Measurements from ENCODE around the gene HS1BP3. TPM values are rescaled to one million over a fixed set of nuclear protein-coding genes. Genes with fewer than 3 reads are reported as not detected.

Gene HS1BP3
- total RNA-seq, 3 donors from 2014 or later: 19.0 to 31.8 (median 25.9) TPM

DNA sequence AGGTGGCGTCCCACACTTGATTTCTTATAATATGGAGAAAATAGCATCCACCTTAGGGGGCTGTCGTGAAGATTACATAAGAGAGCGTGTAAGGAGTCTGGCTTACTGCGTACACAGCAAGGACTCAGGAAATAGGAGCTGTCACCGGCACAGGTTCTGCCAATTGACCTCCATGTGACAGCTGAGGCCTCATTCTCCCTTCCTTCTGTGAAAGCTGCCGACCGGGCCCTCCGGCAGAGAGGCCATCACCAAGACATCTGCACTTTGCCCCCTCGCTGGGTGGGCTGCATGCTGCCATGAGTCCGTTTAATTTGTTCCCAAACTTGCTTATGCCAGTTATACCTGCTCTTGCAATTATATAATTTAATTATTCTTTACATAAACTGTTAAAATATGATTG lies 27.7 kb downstream of the HS1BP3 start:
- DNase-seq (ENCODE audit: low spot score in 2 of 2): peak in 1 of 2 donors; percentile 19
- peaks cover 6 to 16% of the 10 kb centered on the region in 2 donors for H3K4me1 ChIP-seq
- H3K9me3 ChIP-seq: no peaks in the 10 kb centered on the region
- TF ChIP-seq POLR2A (IDR thresholded peaks at IDR 0.05) (no peak), POLR2AphosphoS5 (IDR thresholded peaks at IDR 0.05) (no peak)
- intact Hi-C loops (cut with DNase I; ENCODE audit: low total_unique reads): no loop called here
- H3K27me3 ChIP-seq: no peaks in the 10 kb centered on the region
- H3K36me3 ChIP-seq: peaks cover 3% of the 10 kb centered on the region
- H3K27ac ChIP-seq: no peak overlapping the region
- H3K4me3 ChIP-seq: no peak overlapping the region

DNA sequence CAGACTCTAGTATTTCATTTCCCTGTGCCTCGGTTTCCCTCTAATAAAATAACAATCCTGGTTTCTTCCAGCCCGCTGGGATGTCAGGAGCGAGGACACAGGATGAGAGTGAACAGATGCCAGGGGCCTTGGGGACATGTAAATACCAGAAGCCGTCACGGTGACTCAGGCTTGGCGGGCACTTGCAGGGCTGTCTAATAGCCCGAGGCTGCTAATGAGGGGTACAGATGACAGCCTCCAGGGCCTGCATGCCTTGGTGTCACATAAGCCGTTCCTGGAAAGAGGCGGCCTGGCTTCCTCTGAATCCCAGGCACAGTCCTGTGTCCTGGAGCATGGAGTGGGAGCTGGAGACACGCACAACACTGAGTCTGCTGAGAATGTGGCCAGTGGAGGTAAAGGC lies 28.2 kb downstream of the HS1BP3 start:
- intact Hi-C loops (cut with DNase I; ENCODE audit: low total_unique reads): no loop called here
- DNase-seq (ENCODE audit: low spot score in 2 of 2): peak in 1 of 2 donors; percentile 51
- no peak for TF ChIP-seq POLR2A (IDR thresholded peaks at IDR 0.05)
- TF ChIP-seq POLR2AphosphoS5 (IDR thresholded peaks at IDR 0.05): no peak
- TF ChIP-seq, protein P1, sequence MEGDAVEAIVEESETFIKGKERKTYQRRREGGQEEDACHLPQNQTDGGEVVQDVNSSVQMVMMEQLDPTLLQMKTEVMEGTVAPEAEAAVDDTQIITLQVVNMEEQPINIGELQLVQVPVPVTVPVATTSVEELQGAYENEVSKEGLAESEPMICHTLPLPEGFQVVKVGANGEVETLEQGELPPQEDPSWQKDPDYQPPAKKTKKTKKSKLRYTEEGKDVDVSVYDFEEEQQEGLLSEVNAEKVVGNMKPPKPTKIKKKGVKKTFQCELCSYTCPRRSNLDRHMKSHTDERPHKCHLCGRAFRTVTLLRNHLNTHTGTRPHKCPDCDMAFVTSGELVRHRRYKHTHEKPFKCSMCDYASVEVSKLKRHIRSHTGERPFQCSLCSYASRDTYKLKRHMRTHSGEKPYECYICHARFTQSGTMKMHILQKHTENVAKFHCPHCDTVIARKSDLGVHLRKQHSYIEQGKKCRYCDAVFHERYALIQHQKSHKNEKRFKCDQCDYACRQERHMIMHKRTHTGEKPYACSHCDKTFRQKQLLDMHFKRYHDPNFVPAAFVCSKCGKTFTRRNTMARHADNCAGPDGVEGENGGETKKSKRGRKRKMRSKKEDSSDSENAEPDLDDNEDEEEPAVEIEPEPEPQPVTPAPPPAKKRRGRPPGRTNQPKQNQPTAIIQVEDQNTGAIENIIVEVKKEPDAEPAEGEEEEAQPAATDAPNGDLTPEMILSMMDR (IDR thresholded peaks at IDR 0.05): no peak
- no peak overlapping the region for H3K27ac ChIP-seq
- no peaks in the 10 kb centered on the region for H3K27me3 ChIP-seq
- H3K4me1 ChIP-seq: peaks cover 11 to 19% of the 10 kb centered on the region in 2 donors
- no peaks in the 10 kb centered on the region for H3K9me3 ChIP-seq
- peaks cover 3% of the 10 kb centered on the region for H3K36me3 ChIP-seq
- no peak overlapping the region for H3K4me3 ChIP-seq

DNA sequence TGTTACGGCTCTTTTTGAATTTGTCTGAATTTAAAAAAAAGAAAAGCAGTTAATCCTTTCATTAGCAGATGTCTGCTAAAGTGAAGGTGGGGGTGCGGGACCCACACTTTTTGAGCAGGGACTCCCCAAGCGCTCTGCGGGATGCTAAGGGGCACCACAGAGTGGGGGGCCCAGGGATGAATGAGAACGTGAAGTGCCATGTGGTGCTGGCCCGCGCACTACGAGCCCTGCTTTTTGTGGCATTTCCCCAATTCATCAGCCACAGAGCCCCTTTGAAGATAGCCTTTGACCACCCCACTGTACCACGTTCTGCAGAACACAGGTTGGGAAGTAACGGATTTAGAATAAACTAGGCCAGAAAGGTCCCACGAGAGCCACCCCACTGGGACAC lies 28.6 kb downstream of the HS1BP3 start:
- Histone ChIP-seq H3K4me3 (no peak overlapping the region), H3K9me3 (no peaks in the 10 kb centered on the region), H3K36me3 (peaks cover 3% of the 10 kb centered on the region), H3K4me1 (peaks cover 15 to 19% of the 10 kb centered on the region in 2 donors), H3K27me3 (no peaks in the 10 kb centered on the region), H3K27ac (no peak overlapping the region)
- intact Hi-C loops (cut with DNase I; ENCODE audit: low total_unique reads): no loop called here
- TF ChIP-seq, protein P1 (IDR thresholded peaks at IDR 0.05): no peak
- no peak for TF ChIP-seq POLR2AphosphoS5 (IDR thresholded peaks at IDR 0.05)
- TF ChIP-seq POLR2A (IDR thresholded peaks at IDR 0.05): no peak
- peak in 1 of 2 donors; percentile 12 for DNase-seq (ENCODE audit: low spot score in 2 of 2)

DNA sequence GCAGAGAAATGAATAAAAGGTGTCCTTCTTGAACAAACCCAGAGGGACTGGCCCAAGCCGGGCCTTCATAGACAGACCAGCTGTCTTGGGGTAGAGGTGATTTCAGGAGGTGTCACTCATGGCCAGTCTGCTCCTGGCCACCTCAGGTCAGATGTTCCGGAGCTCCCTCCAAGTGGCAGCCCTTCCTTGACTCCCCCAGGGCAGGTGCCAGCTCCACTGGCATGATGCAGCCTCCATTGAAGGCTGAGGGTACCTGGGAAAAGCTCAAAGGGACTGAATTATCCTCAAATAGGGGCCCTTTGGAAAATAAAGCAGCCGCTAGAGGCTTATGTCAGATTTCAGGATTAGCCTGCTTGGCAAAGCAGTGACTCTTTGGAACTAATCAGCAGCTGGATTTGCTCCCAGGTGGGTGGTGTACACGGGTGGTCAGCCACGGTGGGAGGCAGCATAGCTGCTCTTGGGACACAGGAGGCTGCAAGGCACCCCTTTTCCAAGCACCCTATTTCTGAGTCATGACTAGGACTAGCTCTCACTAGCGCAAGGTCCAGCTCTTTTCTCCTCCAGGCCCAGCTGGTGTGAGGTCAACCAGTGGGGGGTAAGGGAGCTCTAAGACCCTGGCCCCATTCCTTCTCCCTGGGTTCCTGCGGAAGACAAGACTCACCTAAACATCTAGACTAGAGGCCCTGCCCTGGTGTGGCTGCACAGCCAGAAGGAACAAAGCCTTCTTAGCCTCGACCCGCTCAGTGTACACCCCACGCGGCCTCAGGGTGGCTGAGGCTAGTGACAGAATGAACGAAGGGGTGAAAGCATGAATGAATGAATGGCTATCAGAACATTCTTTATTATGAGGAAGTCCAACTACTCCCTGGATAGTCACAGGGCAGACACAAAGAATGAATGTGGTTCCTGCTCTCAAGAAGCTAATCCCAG lies 29.3 kb downstream of the HS1BP3 start:
- peaks cover 19 to 22% of the 10 kb centered on the region in 2 donors for H3K4me1 ChIP-seq
- peak in 1 of 2 donors; percentile 35 for DNase-seq (ENCODE audit: low spot score in 2 of 2)
- no peaks in the 10 kb centered on the region for H3K9me3 ChIP-seq
- peaks cover 3% of the 10 kb centered on the region for H3K36me3 ChIP-seq
- no peak for TF ChIP-seq POLR2AphosphoS5 (IDR thresholded peaks at IDR 0.05)
- no peak for TF ChIP-seq POLR2A (IDR thresholded peaks at IDR 0.05)
- TF ChIP-seq, protein P1 (IDR thresholded peaks at IDR 0.05): no peak
- H3K27ac ChIP-seq: peak overlapping the region; percentile 45 to 97
- intact Hi-C loops (cut with DNase I; ENCODE audit: low total_unique reads): no loop called here
- no peaks in the 10 kb centered on the region for H3K27me3 ChIP-seq
- no peak overlapping the region for H3K4me3 ChIP-seq

DNA sequence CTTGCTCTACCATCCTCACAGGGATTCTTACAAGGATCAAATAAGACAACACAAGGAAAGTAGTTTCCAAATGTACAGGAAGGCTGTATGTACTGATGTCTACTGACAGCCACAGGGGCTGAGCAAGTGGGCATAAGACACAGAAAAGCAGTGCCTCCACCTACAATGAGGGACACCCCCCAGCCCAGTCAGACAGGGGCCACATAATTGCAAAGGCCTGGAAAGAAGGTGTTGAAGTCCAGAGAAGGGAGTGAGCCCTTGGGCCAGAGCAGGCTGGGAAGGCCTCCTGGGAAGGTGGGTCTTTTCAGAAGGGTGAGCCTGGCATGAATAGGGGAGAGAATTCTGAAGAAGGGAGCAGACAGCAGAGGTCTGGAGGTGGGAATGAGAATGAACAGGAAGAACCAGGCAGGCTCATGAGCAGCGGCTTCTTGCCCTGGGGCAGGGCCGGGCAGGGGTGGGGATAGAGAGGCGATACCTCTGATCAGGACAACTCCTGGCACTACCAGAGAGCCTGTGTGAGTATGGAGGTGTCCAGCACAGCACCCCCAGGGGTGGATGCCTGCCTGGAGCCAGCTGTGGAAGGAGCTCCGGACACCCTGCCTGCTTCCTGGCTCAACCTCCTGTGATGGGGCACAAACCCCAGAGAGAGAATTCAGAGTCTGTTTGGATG lies 30.1 kb downstream of the HS1BP3 start:
- TF ChIP-seq, protein P1 (IDR thresholded peaks at IDR 0.05): no peak
- no peak for TF ChIP-seq POLR2AphosphoS5 (IDR thresholded peaks at IDR 0.05)
- no peak for TF ChIP-seq POLR2A (IDR thresholded peaks at IDR 0.05)
- Histone ChIP-seq H3K27ac (peak overlapping the region; percentile 45 to 97), H3K4me1 (peaks cover 23 to 28% of the 10 kb centered on the region in 2 donors), H3K36me3 (peaks cover 3% of the 10 kb centered on the region), H3K9me3 (no peaks in the 10 kb centered on the region), H3K27me3 (no peaks in the 10 kb centered on the region), H3K4me3 (no peak overlapping the region)
- intact Hi-C loops (cut with DNase I; ENCODE audit: low total_unique reads): no loop called here
- DNase-seq (ENCODE audit: low spot score in 2 of 2): peak in 1 of 2 donors; percentile 51
